ENCODE measurements around the gene LYST.

- TF ChIP-seq CTCF (IDR thresholded peaks at IDR 0.05) = no peak
- no peak for TF ChIP-seq POLR2A (IDR thresholded peaks at IDR 0.05)
These were observed 156.0 kb downstream of the LYST start for GRCh38 chr1:235710687-235711086.

Data from prostate gland (tissue), 2 donors.